PC-9 (cell line): Measurements from ENCODE around the gene LRFN5. TPM values are rescaled to one million over a fixed set of nuclear protein-coding genes. Genes with fewer than 3 reads are reported as not detected.

Experiments used
- BruUV-seq: library from RNA; stranded (reverse); fragments of 400-500 nt; replicated peaks from 2 replicates; lab custom pipeline; 2021; lab: Mats Ljungman, UMichigan
- CTCF ChIA-PET: fragments of 300-600 bp; sonication (Branson Sonifier 250); formaldehyde crosslinking; loops from one replicate; lab custom pipeline; 2022; ENCODE audit warnings: antibody characterized with exemption; lab: Charles Lee
- POLR2A ChIA-PET: fragments of 300-600 bp; sonication (Branson Sonifier 250); formaldehyde crosslinking; loops from one replicate; lab custom pipeline; 2022; ENCODE audit warnings: antibody characterized with exemption; ENCODE audit not compliant: unreplicated experiment; lab: Charles Lee
- DNase-seq, 2 experiments: peaks; one replicate each; pipeline versions ENCODE4 v3.0.0 to v3.0.0-alpha.2; 2015 to 2022; ENCODE audit warnings: mixed read lengths in 1 of 2
- H2AFZ ChIP-seq: fragments of 200-600 bp; sonication (generic); 2 replicates; pipeline ENCODE4 v1.8.1; 2017; ENCODE audit warnings: antibody characterized with exemption
- H3F3A ChIP-seq: fragments of 200-600 bp; sonication (generic); 2 replicates; pipeline ENCODE4 v1.8.1; 2017; ENCODE audit warnings: antibody characterized with exemption, mild to moderate bottlenecking, low read depth; ENCODE audit not compliant: insufficient read depth
- H3K27ac ChIP-seq: fragments of 200-600 bp; sonication (generic); 2 replicates; pipeline ENCODE4 v1.6.1; 2016; ENCODE audit warnings: mixed run types
- H3K27me3 ChIP-seq: fragments of 200-600 bp; sonication (generic); 2 replicates; pipeline ENCODE4 v1.6.1; 2016; ENCODE audit warnings: low read depth, mixed run types; ENCODE audit not compliant: insufficient read depth
- H3K36me3 ChIP-seq: fragments of 200-600 bp; sonication (generic); 2 replicates; pipeline ENCODE4 v1.6.1; 2016; ENCODE audit warnings: low read depth, mixed run types
- H3K4me1 ChIP-seq: fragments of 200-600 bp; sonication (generic); replicated peaks from 2 replicates; pipeline ENCODE4 v1.6.1; 2016; ENCODE audit warnings: mixed run types; ENCODE audit not compliant: insufficient read depth
- H3K4me2 ChIP-seq: fragments of 200-600 bp; sonication (generic); 2 replicates; pipeline ENCODE4 v1.6.1; 2017; ENCODE audit warnings: mixed run types
- H3K4me3 ChIP-seq: fragments of 200-600 bp; sonication (generic); 2 replicates; pipeline ENCODE4 v1.6.1; 2016; ENCODE audit warnings: mixed run types
- H3K79me2 ChIP-seq: fragments of 200-600 bp; sonication (generic); 2 replicates; pipeline ENCODE4 v1.6.1; 2017; ENCODE audit warnings: low read depth, mixed run types
- H3K9me2 ChIP-seq: fragments of 200-600 bp; sonication (generic); 2 replicates; pipeline ENCODE4 v1.8.1; 2017; ENCODE audit warnings: mild to moderate bottlenecking; ENCODE audit not compliant: insufficient read depth
- H3K9me3 ChIP-seq: fragments of 200-600 bp; sonication (generic); 2 replicates; pipeline ENCODE4 v1.8.1; 2016; ENCODE audit warnings: low read depth; ENCODE audit not compliant: insufficient read depth
- H4K20me1 ChIP-seq: fragments of 200-600 bp; sonication (generic); 2 replicates; pipeline ENCODE4 v1.8.1; 2017; ENCODE audit not compliant: insufficient read depth
- CTCF ChIP-seq: fragments of 200-600 bp; sonication (generic); conservative IDR thresholded peaks from 2 replicates; pipeline ENCODE4 v1.6.1; 2017; ENCODE audit warnings: mixed run types, antibody characterized with exemption, mild to moderate bottlenecking, moderate library complexity
- EZH2 ChIP-seq: fragments of 200-600 bp; sonication (generic); IDR thresholded peaks from 2 replicates; pipeline ENCODE4 v1.8.0; 2017; ENCODE audit warnings: antibody characterized with exemption, low read depth
- intact Hi-C: fragments of 100-400 bp; cut with micrococcal nuclease; formaldehyde crosslinking; loops from one replicate; pipeline ENCODE4 v1.10.0; 2022; ENCODE audit not compliant: unreplicated experiment
- total RNA-seq: library from RNA; stranded (reverse); gene quantifications from 2 replicates; pipeline ENCODE4 v1.2.3, GENCODE V29; 2021

LRFN5 gene
- total RNA-seq, 1 experiment from 2014 or later = not detected

GRCh38 chr14:41899416-41899815 is 292.7 kb downstream of the LRFN5 start:
- Histone ChIP-seq H3K4me1 (no peaks in the 10 kb centered on the region), H3K9me3 (no peaks in the 10 kb centered on the region), H3F3A (no peaks in the 10 kb centered on the region), H3K9me2 (no peaks in the 10 kb centered on the region), H3K36me3 (no peaks in the 10 kb centered on the region), H3K27ac (no peak overlapping the region), H2AFZ (no peak overlapping the region), H4K20me1 (no peaks in the 10 kb centered on the region), H3K4me3 (no peak overlapping the region), H3K79me2 (no peaks in the 10 kb centered on the region), H3K4me2 (no peak overlapping the region), H3K27me3 (no peaks in the 10 kb centered on the region)
- intact Hi-C loops = no loop called here
- ChIA-PET CTCF (no interaction called here), POLR2A (no interaction called here)
- BruUV-seq = no TSS peak
- DNase-seq = no peak
- no peak for TF ChIP-seq EZH2
- TF ChIP-seq CTCF = no peak

- H3K9me3 ChIP-seq = no peaks in the 10 kb centered on the region
- H3K4me3 ChIP-seq = no peak overlapping the region
- H3K4me1 ChIP-seq = no peaks in the 10 kb centered on the region
- H2AFZ ChIP-seq = no peak overlapping the region
- POLR2A ChIA-PET = no interaction called here
- no peaks in the 10 kb centered on the region for H4K20me1 ChIP-seq
- DNase-seq = no peak
- no peak overlapping the region for H3K27ac ChIP-seq
- no peaks in the 10 kb centered on the region for H3K36me3 ChIP-seq
- H3K9me2 ChIP-seq = no peaks in the 10 kb centered on the region
- CTCF ChIA-PET = no interaction called here
- no peaks in the 10 kb centered on the region for H3K27me3 ChIP-seq
- no peaks in the 10 kb centered on the region for H3F3A ChIP-seq
- TF ChIP-seq EZH2 (no peak), CTCF (no peak)
- H3K79me2 ChIP-seq = no peaks in the 10 kb centered on the region
- H3K4me2 ChIP-seq = no peak overlapping the region
- intact Hi-C loops = no loop called here
- BruUV-seq = no TSS peak
Observed at GRCh38 chr14:41900644-41901043, 294.0 kb downstream of the LRFN5 start.

GRCh38 chr14:41901089-41901488 is 294.4 kb downstream of the LRFN5 start:
- H3K27ac ChIP-seq = no peak overlapping the region

More at GRCh38 chr14:41901089-41901488, 294.4 kb downstream of the LRFN5 start:
- Histone ChIP-seq H3K4me3 (no peak overlapping the region), H3K9me2 (no peaks in the 10 kb centered on the region), H3K4me2 (no peak overlapping the region), H3K27me3 (no peaks in the 10 kb centered on the region), H3K4me1 (no peaks in the 10 kb centered on the region), H3K9me3 (no peaks in the 10 kb centered on the region), H4K20me1 (no peaks in the 10 kb centered on the region), H2AFZ (no peak overlapping the region), H3F3A (no peaks in the 10 kb centered on the region), H3K79me2 (no peaks in the 10 kb centered on the region), H3K36me3 (no peaks in the 10 kb centered on the region)
- ChIA-PET POLR2A (no interaction called here), CTCF (no interaction called here)
- DNase-seq = no peak
- TF ChIP-seq CTCF = no peak
- TF ChIP-seq EZH2 = no peak
- intact Hi-C loops = no loop called here
- BruUV-seq = no TSS peak
